Measurements from ENCODE around the gene PTPRD. TPM values are rescaled to one million over a fixed set of nuclear protein-coding genes. Genes with fewer than 3 reads are reported as not detected.

PTPRD gene
- total and polyA plus RNA-seq, 2 donors (not counting 1 experiment from before 2014, with no cell fraction given) = not detected

DNA sequence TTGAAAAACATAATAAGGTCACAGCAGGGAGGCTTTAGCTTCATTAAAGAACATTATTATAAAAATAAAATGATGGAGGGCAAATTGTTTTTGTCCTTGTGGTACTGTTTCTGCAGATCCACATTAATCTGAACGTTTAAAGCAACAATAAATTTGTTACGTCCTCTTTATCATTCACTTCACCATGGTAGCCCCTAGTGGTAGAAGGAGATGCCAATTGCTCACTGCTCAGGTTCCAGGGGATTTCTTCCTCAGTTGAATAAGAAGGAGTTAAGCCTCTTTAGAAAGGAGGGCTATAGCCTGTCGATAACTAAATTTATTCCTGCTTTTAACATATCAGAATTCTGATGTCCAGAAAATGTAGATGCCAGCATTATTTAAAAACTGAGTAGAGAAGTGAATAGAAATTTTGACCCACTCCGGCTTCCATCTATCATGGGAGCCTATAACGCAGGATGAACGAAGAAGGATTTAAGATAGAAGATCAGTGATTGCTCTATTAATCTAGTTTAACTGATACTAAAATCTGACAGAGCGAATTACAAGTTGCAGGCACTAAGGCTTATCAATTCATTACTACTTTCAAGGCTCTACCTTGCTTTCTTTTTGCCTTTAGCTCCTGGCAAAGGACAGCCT lies 692.3 kb downstream of the PTPRD start:
- Histone ChIP-seq H3K36me3 (replicated peaks in 1 of 2; ENCODE audit: control extremely low read depth in 1 of 2, control insufficient read depth in 1 of 2, extremely low read depth in 1 of 2, insufficient read depth in 2 of 2, low read length in 1 of 2) (no peaks in the 10 kb centered on the region), H3K27ac (ENCODE audit: low read length in 2 of 2) (no peak overlapping the region), H4K20me1 (ENCODE audit: control insufficient read depth, insufficient read depth, low read length, poor library complexity, severe bottlenecking) (no peaks in the 10 kb centered on the region), H3K4me3 (ENCODE audit: control extremely low read depth in 1 of 5, extremely low read depth in 1 of 5, insufficient read depth in 1 of 5, low read depth in 2 of 5, low read length in 4 of 5) (no peak overlapping the region), H3K27me3 (replicated peaks in 1 of 4; ENCODE audit: control extremely low read depth in 1 of 4, control insufficient read depth in 3 of 4, insufficient read depth in 4 of 4, low read length in 3 of 4) (no peaks in the 10 kb centered on the region), H3K9ac (ENCODE audit: low read length) (no peak overlapping the region), H3K4me2 (replicated peaks; ENCODE audit: low read depth, low read length, poor library complexity, severe bottlenecking) (no peak overlapping the region), H2AFZ (ENCODE audit: insufficient read depth, low read depth, low read length, poor library complexity, severe bottlenecking) (no peak overlapping the region), H3K4me1 (ENCODE audit: control insufficient read depth in 2 of 2, insufficient read depth in 2 of 2, low read length in 2 of 2) (no peaks in the 10 kb centered on the region), H3K79me2 (ENCODE audit: control insufficient read depth, insufficient read depth, low read length) (no peaks in the 10 kb centered on the region), H3K9me3 (ENCODE audit: control extremely low read depth in 1 of 3, control insufficient read depth in 2 of 3, insufficient read depth in 1 of 3, low read length in 2 of 3) (peaks cover 0 to 2% (median 0%) of the 10 kb centered on the region in 3 donors)
- Mint-ChIP-seq H3K9me3 (ENCODE audit: insufficient read depth) (no peaks in the 10 kb centered on the region), H3K27me3 (no peaks in the 10 kb centered on the region), H3K27ac (no peak overlapping the region), H3K4me1 (peaks cover 4% of the 10 kb centered on the region), H3K4me3 (no peak overlapping the region)
- DNase-seq = no peak
- intact Hi-C loops (cut with micrococcal nuclease) = no loop called here
- WGBS (ENCODE audit: insufficient coverage) = 93% methylated on average over 3 of the region's 7 CpGs
- TF ChIP-seq, protein P1, sequence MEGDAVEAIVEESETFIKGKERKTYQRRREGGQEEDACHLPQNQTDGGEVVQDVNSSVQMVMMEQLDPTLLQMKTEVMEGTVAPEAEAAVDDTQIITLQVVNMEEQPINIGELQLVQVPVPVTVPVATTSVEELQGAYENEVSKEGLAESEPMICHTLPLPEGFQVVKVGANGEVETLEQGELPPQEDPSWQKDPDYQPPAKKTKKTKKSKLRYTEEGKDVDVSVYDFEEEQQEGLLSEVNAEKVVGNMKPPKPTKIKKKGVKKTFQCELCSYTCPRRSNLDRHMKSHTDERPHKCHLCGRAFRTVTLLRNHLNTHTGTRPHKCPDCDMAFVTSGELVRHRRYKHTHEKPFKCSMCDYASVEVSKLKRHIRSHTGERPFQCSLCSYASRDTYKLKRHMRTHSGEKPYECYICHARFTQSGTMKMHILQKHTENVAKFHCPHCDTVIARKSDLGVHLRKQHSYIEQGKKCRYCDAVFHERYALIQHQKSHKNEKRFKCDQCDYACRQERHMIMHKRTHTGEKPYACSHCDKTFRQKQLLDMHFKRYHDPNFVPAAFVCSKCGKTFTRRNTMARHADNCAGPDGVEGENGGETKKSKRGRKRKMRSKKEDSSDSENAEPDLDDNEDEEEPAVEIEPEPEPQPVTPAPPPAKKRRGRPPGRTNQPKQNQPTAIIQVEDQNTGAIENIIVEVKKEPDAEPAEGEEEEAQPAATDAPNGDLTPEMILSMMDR (IDR thresholded peaks at IDR 0.05) = no peak
- no peak for TF ChIP-seq EZH2 (IDR thresholded peaks at IDR 0.05; ENCODE audit: borderline replicate concordance, insufficient read depth, low read depth, low read length, poor library complexity, severe bottlenecking)
- ChIA-PET CTCF (no interaction called here), POLR2A (no interaction called here)
- ATAC-seq (ENCODE audit: low read depth) = no peak

DNA sequence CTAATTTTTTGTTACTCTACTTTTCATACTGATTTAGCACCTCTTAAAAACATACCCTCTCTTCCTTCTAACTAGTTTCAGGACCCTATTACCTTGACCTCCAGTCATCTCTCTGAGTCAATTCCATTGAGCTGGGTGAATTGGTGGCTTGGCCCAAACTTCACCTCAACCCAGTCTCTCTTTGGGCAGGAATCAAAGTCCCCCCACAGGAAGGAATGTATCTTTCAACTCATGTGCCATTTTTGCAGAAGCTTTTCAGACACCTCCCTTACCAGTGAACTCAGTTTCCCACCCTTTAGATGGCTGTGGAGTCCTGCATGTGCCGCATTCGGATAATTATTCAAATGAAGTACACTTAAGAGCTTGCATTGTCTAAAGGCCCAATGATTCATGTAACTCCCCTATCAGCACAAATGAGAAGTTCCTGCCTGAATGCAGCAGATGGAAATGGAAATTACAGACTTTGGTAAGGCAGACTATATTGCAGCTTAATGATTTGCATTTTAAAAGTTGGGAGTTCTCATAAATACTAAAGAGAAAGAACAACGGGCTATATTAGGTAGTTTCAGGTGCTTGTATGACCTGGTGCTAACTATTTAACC lies 693.5 kb downstream of the PTPRD start:
- H3K4me1 Mint-ChIP-seq = peaks cover 4% of the 10 kb centered on the region
- Histone ChIP-seq H3K36me3 (replicated peaks in 1 of 2; ENCODE audit: control extremely low read depth in 1 of 2, control insufficient read depth in 1 of 2, extremely low read depth in 1 of 2, insufficient read depth in 2 of 2, low read length in 1 of 2) (no peaks in the 10 kb centered on the region), H3K79me2 (ENCODE audit: control insufficient read depth, insufficient read depth, low read length) (no peaks in the 10 kb centered on the region), H3K27ac (ENCODE audit: low read length in 2 of 2) (no peak overlapping the region), H3K4me2 (replicated peaks; ENCODE audit: low read depth, low read length, poor library complexity, severe bottlenecking) (no peak overlapping the region), H3K4me1 (ENCODE audit: control insufficient read depth in 2 of 2, insufficient read depth in 2 of 2, low read length in 2 of 2) (no peaks in the 10 kb centered on the region), H3K9me3 (ENCODE audit: control extremely low read depth in 1 of 3, control insufficient read depth in 2 of 3, insufficient read depth in 1 of 3, low read length in 2 of 3) (peaks cover 0 to 8% (median 2%) of the 10 kb centered on the region in 3 donors), H3K9ac (ENCODE audit: low read length) (no peak overlapping the region), H4K20me1 (ENCODE audit: control insufficient read depth, insufficient read depth, low read length, poor library complexity, severe bottlenecking) (no peaks in the 10 kb centered on the region), H2AFZ (ENCODE audit: insufficient read depth, low read depth, low read length, poor library complexity, severe bottlenecking) (no peak overlapping the region), H3K4me3 (ENCODE audit: control extremely low read depth in 1 of 5, extremely low read depth in 1 of 5, insufficient read depth in 1 of 5, low read depth in 2 of 5, low read length in 4 of 5) (no peak overlapping the region), H3K27me3 (replicated peaks in 1 of 4; ENCODE audit: control extremely low read depth in 1 of 4, control insufficient read depth in 3 of 4, insufficient read depth in 4 of 4, low read length in 3 of 4) (no peaks in the 10 kb centered on the region)
- DNase-seq (no peak), ATAC-seq (ENCODE audit: low read depth) (no peak)
- no peaks in the 10 kb centered on the region for H3K27me3 Mint-ChIP-seq
- ChIA-PET POLR2A (no interaction called here), CTCF (no interaction called here)
- TF ChIP-seq, protein P1 (IDR thresholded peaks at IDR 0.05) = no peak
- no peak for TF ChIP-seq EZH2 (IDR thresholded peaks at IDR 0.05; ENCODE audit: borderline replicate concordance, insufficient read depth, low read depth, low read length, poor library complexity, severe bottlenecking)
- no peaks in the 10 kb centered on the region for H3K9me3 Mint-ChIP-seq (ENCODE audit: insufficient read depth)
- intact Hi-C loops (cut with micrococcal nuclease) = no loop called here
- H3K4me3 Mint-ChIP-seq = no peak overlapping the region
- WGBS (ENCODE audit: insufficient coverage) = 100% methylated on average over 2 of the region's 3 CpGs
- no peak overlapping the region for H3K27ac Mint-ChIP-seq

All from B cell (primary cell).